ENCODE measurements around the gene LARGE1.
"Not testable (repeated sequence)": the region's sequence is repeated elsewhere in the genome, so short reads cannot be mapped to it uniquely, and the experiment has no call there.

Gene LARGE1

DNA sequence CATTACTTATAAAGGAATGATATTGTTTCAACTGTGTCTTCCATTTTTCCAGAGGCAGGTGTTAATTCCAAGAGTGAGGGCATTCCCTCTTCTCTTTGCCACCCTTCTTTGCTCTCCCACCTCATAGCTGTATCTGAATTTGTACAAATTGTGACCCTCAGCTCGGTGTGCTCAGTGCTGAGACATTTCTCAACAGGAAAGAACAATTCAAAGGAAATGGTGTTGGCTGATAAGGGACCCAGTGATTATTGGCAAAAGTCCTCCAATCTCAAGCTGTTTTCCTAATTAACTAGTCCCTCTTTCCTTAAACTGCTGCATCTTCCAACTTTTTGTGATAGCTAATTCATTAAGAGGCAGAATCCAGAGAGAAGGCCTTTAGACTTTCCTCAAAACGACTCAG, 453.2 kb downstream of the LARGE1 start:
- no peak for DNase-seq

DNA sequence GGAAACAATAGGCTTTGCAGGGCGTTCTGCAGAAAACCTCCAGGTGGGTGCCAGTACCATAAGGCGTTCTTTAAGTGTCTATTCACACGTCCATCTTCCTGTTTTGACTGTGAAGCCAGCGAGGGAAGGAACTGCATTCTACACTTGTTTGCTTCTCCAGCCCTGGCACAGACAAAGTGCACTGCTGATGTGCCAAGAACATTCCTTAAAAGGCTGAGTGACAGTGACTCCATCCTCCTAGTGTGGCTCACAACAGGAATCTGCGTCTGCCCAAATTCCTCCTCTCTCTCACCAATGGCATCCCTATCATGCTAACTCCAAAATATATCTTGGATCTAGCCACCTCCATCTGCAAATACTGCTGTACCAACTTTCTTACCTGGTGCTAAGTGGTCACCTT, 454.7 kb downstream of the LARGE1 start:
- DNase-seq = no peak

GRCh38 chr22:33464698-33465097, 455.6 kb downstream of the LARGE1 start:
- no peak for DNase-seq

DNA sequence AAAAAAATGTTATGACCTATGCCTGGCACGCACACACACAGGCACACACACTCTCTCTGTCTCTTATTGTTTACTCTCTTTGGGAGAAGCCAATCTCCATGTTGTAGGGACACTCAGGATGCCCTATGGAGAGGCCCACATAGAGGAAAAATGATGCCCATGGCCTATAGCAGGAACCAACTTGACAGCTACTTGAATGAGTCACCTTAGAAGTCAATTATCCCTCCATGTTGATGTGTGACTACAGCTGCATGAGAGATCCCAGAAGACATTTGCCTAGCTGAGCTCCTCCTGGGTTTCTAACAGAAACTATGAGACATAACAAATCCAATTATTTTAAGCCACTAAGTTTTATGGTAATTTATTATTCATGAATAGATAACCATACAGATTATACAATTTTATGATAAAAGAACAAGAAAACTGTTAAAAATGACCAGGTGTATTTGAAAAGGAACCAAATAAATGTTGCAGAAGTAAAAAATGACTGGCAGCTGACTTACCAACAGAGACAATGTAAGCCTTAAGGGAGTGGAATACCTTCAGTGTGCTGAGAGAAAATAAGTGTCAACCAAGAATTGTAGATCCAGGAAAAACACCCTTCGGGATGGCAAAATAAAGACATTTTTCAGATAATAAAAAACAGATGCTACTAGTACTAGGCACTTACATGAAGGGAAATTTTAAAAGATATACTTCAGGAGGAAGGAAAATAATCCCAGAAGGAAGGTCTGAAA, 458.4 kb downstream of the LARGE1 start:
- DNase-seq = no peak

- not testable (repeated sequence) for DNase-seq
Measured at GRCh38 chr22:33461245-33461644, 459.0 kb downstream of the LARGE1 start.

GRCh38 chr22:33459137-33459536, 461.1 kb downstream of the LARGE1 start:
- no peak for DNase-seq

GRCh38 chr22:33456511-33456910, 463.8 kb downstream of the LARGE1 start:
- no peak for DNase-seq

GRCh38 chr22:33455036-33455435, 465.2 kb downstream of the LARGE1 start:
- DNase-seq = no peak

- DNase-seq = no peak
Measured at GRCh38 chr22:33451866-33452469, 468.3 kb downstream of the LARGE1 start.

- no peak for DNase-seq
Measured at GRCh38 chr22:33450756-33451155, 469.5 kb downstream of the LARGE1 start.

GRCh38 chr22:33447733-33448132, 472.5 kb downstream of the LARGE1 start:
- DNase-seq = no peak

DNA sequence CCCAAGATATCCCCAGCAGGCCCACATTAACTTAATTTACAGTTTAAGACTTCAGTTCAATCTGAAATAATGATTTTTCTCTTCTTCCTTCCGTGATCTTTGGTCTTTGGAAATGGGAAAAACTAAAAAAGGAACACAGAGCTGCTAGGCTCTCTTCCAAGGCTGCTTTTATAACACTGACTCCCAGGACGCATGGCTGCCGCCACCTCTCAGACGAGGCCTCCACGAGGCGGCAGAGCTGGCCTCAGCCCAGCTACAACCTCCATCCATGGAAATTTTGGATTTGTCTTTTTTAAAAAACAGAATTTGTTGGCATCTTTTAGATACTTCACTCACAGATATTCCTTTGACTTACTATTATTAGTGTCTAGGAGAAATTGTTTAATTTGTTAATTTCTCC, 476.6 kb downstream of the LARGE1 start:
- DNase-seq = no peak

- no peak for DNase-seq
Measured at GRCh38 chr22:33440756-33441155, 479.5 kb downstream of the LARGE1 start.

DNA sequence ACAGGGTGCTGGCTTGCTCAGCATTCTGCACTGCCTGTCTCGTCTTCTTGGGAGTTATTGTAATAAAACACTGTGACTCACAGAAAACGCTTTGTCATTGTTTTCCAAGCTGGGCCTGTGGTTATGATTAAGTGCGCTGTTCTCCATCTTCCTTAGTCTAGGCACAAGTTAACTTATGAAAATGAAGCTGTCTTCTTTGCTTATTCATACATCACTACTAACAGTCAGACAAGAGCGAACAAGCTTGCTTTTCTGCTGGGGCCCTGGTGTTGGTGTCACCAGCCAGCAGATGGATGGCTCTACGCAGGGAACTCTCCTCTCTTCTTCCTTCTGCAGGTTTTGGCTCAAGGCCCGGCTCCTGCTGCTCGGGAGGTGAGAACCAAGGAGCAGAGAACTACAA, 482.0 kb downstream of the LARGE1 start:
- DNase-seq = no peak

- no peak for DNase-seq
Measured at GRCh38 chr22:33431300-33431699, 489.0 kb downstream of the LARGE1 start.

- DNase-seq = no peak
Measured at GRCh38 chr22:33429281-33429680, 491.0 kb downstream of the LARGE1 start.

DNA sequence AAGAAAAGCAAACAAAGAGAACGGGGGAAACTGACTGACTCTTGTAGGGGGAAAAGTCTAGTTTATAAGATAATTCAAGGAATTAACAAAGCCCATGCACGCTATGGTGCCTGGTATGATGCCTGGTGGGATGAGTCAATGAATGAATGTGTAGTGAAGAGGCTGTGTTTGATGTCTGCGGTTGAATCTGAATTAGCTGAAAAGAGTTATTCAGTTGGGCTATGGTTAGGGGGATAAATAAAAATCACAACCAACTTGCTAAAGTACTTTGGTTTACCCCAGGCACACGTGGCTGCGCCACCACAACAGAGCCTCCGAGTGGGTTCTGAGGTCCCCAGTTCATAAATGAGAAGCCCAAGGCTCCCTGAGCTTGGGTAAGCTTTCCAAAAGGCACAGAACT, 492.8 kb downstream of the LARGE1 start:
- no peak for DNase-seq

GRCh38 chr22:33426451-33426850, 493.8 kb downstream of the LARGE1 start:
- DNase-seq = no peak

GRCh38 chr22:33421859-33422258, 498.4 kb downstream of the LARGE1 start:
- DNase-seq = no peak

DNA sequence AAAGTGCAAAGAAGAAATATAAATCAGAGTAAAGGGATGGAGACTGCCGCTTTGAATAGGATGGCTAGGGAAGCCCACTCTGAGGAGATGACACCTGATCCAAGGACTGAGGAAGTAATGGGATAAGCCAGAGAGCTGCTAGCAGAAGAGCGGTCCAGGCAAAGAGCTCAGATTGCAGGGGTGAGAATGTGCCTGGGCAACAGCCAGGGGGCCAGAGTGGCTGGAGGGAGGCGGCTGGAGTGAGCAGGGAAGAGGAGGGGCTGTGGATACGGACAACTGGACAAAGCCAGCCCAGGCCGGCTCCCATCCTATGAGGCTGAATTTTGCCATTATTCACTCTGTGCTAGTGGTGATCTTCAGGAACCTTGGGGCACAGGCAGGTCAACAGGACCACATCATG, 501.8 kb downstream of the LARGE1 start:
- DNase-seq = no peak

DNA sequence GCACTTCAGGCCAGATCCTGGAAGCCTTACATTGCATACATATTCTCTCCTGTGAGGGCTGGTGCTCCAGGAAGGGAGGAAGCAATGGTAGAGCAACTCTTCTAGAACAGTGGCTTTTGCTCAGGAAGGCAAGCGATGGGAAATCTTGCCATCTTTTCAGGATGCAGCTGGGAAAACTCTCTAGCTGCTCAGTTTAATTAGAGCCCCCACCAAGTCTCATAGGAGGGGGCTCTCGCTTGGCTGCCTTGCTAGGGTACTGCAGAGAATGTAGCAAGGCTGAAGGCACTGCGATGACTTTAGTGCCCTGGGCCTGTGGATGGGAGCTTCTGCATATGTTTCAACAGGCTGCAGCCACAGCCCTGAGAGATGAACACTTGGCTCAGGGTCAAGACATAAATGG, 504.9 kb downstream of the LARGE1 start:
- DNase-seq = no peak

GRCh38 chr22:33409079-33409478, 511.2 kb downstream of the LARGE1 start:
- DNase-seq = no peak

DNA sequence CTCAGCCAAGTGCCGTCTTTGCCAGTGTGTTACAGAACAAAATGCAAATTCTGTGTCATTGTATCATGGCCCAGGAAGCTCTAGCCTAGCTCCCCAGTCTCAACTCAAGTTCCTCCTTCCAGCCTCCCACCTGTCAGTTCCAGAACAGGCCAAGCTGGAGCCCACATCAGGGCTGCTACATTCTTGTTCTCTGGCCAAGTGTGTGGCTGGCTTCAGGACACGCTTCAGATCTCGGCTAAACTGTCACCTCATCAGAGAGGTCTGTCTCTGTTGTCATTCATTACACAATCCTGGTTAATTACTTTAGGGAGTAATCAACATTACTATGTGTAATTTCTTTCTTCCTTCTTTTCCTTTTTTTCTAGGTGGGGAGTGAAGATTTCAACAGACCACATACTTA, 515.1 kb downstream of the LARGE1 start:
- no peak for DNase-seq

GRCh38 chr22:33404723-33405122, 515.6 kb downstream of the LARGE1 start:
- no peak for DNase-seq

DNA sequence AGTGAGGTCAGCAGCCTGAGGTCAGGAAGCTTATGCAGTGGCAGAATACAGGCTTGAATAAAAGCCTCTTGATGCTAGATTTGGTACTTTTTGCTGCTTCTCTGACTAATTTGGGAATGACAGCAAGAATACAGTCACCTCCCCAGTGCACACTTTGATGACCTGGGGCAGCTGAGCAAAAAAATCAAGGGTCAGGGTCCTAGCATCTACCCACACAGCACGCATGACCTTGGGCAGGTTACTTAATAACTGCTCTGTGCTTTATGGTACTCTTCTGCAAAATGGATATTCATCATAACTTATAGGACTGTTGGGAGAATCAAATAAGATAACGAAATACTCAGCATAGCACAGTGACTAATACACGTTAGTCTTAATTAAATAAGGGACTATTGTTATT, 518.0 kb downstream of the LARGE1 start:
- DNase-seq = no peak
